Breast epithelium (tissue), 3 donors: ENCODE data around the gene DRD3.

ENCODE experiments used
- CTCF ChIP-seq, 3 donors: fragments of 450-650 bp; IDR thresholded peaks; one replicate each; pipeline ENCODE4 v1.5.1; 2016 to 2017; ENCODE audit warnings: antibody characterized with exemption in 3 of 3, mild to moderate bottlenecking in 3 of 3, moderate library complexity in 3 of 3
- POLR2AphosphoS5 ChIP-seq, 3 donors: sonication (generic); formaldehyde crosslinking; IDR thresholded peaks; one replicate each; pipeline ENCODE4 v1.6.1; 2017; ENCODE audit warnings: antibody characterized with exemption in 3 of 3

GRCh38 chr3:114155370-114155821 is 23.5 kb downstream of the DRD3 start:
- no peak for TF ChIP-seq POLR2AphosphoS5 (IDR thresholded peaks at IDR 0.05)
- no peak for TF ChIP-seq CTCF (IDR thresholded peaks at IDR 0.05)
